Stimulated activated CD4-positive, alpha-beta T cell treated with anti-CD3 and anti-CD28 coated beads, Interleukin-2, amount 100 ng/mL, for 24 hours (primary cell): ENCODE results near the gene MAP3K1.

Experiments
- DNase-seq, 2 donors: peaks; one replicate each; pipeline ENCODE4 v3.0.0-alpha.2; 2020

Gene MAP3K1

GRCh38 chr5:56849671-56850070 lies 34.3 kb downstream of the MAP3K1 start:
- DNase-seq: no peak

GRCh38 chr5:56850423-56850822 lies 35.1 kb downstream of the MAP3K1 start:
- no peak for DNase-seq

GRCh38 chr5:56851258-56851941 lies 36.1 kb downstream of the MAP3K1 start:
- no peak for DNase-seq

DNA sequence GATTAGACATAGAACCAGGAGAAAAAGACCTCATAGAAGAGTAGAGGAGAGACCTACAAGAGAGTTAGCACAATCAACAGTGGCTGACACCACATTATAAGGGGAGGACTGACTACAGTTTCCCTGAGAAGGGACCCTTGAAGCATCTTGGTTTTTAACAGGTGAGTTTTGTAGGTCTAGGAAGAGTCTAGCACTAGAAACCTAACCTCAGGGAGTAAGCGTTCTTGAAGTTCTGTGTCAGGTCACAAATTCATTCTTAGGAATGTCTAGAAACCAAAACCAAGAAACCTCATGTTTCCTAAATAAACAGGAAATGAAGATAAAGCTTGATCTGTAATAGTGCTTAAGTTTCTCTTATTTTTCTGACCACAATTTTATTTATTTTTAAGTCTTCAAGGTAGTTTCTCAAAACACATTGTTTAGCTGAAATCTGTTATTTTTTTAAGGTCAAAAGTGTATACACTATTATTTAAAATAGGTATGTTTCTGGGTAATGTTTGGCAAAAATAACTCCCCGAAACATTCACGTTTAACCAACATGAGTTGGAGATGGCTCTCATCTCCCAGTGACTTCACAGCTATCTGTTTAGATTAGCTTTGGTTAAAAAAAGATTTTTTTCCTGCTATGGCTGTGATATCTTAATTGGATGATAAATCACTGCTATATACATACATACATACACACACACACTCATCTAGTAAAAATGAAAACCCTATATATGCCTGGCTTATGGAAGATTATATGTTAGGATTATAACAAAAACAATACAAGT lies 37.1 kb downstream of the MAP3K1 start:
- no peak for DNase-seq

- no peak for DNase-seq
Observed at GRCh38 chr5:56853698-56854097, 38.3 kb downstream of the MAP3K1 start.

- no peak for DNase-seq
Observed at GRCh38 chr5:56854920-56855319, 39.6 kb downstream of the MAP3K1 start.

DNA sequence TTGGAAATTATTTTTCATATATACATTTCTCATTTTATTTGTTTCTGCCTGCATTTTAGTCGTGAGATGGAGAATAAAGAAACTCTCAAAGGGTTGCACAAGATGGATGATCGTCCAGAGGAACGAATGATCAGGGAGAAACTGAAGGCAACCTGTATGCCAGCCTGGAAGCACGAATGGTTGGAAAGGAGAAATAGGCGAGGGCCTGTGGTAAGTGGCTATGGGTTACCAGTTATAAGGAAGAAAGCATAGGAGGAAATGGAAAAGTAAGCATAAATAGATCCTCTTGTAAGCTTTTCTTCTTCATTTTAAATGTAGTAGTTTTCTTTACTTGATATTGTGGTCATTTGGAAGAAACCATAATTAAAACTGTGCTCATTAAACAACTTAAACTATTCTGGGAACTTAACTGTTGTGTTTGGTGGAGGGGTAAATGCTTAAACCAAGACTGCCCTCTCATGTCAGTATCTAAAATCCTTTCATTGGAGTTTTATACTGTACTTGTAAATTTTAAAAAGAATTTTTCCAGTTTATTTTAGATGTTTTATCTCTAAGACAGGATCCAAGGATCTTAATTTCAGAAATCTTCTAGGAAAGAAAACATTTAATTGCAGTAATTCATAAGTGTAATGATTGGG lies 41.3 kb downstream of the MAP3K1 start:
- DNase-seq: no peak

- DNase-seq: no peak
Observed at GRCh38 chr5:56858777-56859442, 43.6 kb downstream of the MAP3K1 start.

DNA sequence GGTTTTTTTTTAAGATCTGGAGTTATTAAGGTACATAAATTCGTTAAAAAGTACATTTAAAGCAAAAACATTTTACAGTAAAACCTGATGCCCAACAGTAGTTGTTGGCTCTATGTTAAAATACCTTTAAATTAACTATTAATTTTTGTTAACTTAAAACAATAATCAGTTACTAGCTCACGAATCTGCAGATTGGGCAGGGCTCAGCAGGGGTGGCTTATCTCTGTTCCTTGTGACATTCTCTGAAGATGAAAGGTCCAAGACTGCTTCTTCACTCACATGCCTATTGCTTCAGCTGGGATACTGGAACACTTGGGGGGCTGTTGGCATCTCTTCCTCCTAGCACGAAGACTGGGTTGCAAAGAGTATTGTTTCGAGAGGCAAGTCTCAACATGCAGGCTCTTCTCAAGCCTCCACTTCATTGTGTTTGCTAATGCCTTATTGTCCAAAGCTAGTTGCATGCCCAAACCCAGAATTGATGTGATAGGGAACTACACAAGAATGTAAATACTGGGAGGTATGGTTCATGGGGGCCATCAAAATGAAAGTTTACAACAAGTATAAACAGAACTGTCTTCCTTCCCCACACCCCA lies 46.6 kb downstream of the MAP3K1 start:
- DNase-seq: no peak

- no peak for DNase-seq
Observed at GRCh38 chr5:56862909-56863308, 47.6 kb downstream of the MAP3K1 start.

DNA sequence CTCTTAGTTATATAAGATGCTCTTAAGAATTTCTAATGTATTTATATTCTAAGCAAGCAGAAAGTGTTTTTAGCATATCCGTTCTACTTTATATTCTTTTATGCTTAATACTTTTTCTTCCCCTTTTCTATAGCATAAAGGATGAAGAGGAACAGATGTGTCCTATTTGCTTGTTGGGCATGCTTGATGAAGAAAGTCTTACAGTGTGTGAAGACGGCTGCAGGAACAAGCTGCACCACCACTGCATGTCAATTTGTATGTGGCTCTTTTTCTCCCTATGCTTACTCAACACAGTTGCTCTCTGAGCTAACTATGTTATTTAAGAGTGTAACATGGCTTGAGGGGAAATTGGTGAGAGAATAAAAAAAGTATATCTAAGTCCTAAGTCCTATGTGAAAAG lies 56.4 kb downstream of the MAP3K1 start:
- no peak for DNase-seq

- DNase-seq: no peak
Observed at GRCh38 chr5:56873056-56873455, 57.7 kb downstream of the MAP3K1 start.

DNA sequence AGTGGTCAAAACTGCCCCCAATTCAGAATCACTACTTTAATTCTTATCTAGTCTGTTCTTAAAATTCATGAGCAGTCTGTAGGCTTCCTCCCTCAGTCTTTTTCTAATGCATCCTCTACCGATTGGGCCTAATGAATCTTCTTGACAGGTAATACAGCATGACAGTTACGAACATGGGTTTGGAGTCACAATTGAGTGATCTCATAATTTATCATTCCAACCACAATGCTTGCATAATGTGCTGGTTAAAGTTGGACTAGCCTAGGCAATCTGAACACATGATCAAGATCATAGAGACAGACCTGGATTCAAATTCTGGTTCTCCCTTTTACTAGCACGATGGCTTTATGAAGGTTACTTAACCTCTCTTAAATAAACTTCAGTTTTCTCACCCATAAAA lies 61.0 kb downstream of the MAP3K1 start:
- DNase-seq: no peak

- no peak for DNase-seq
Observed at GRCh38 chr5:56881571-56881970, 66.2 kb downstream of the MAP3K1 start.

DNA sequence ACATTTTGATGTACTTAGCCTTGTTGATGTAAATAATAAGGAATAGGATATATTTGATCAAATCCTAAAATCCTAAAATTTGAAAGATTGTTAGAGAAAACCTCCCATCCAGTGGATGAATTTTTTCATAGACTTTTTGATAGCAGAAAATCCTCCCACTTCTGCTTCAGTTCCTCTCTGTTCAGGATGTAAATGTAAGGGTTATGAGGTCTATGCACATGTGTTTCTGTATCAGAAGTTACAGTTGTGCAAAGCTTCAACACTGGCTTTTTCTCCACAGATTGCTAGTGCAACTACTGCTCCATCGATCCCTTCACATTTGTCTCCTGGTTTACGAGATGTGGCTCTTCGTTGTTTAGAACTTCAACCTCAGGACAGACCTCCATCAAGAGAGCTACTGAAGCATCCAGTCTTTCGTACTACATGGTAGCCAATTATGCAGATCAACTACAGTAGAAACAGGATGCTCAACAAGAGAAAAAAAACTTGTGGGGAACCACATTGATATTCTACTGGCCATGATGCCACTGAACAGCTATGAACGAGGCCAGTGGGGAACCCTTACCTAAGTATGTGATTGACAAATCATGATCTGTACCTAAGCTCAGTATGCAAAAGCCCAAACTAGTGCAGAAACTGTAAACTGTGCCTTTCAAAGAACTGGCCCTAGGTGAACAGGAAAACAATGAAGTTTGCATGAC lies 78.1 kb downstream of the MAP3K1 start:
- no peak for DNase-seq

GRCh38 chr5:56896763-56897162 lies 81.4 kb downstream of the MAP3K1 start:
- no peak for DNase-seq

GRCh38 chr5:56898213-56898612 lies 82.9 kb downstream of the MAP3K1 start:
- DNase-seq: no peak

GRCh38 chr5:56900395-56900794 lies 85.0 kb downstream of the MAP3K1 start:
- no peak for DNase-seq

GRCh38 chr5:56900858-56901578 lies 85.7 kb downstream of the MAP3K1 start:
- peak in 1 of 2 donors; percentile 39 for DNase-seq

GRCh38 chr5:56908942-56909293 lies 93.6 kb downstream of the MAP3K1 start:
- no peak for DNase-seq

- DNase-seq: peak; percentile 90 to 98
Observed at GRCh38 chr5:56909294-56910209, 94.2 kb downstream of the MAP3K1 start, which contains the start of gene SETD9. TSS of gene SETD9 (plus strand) at chr5:56909596. CDS start at chr5:56909646, 50 bp downstream.
